NCI-H82 treated with DMSO at 0.1 percent for 48 hours (cell line): ENCODE results near the gene SPON1.

Experiments
- DNase-seq: peaks from one replicate; lab custom pipeline; 2025; ENCODE audit not compliant: unreplicated experiment; lab: John Stamatoyannopoulos, UW

SPON1 gene

DNA sequence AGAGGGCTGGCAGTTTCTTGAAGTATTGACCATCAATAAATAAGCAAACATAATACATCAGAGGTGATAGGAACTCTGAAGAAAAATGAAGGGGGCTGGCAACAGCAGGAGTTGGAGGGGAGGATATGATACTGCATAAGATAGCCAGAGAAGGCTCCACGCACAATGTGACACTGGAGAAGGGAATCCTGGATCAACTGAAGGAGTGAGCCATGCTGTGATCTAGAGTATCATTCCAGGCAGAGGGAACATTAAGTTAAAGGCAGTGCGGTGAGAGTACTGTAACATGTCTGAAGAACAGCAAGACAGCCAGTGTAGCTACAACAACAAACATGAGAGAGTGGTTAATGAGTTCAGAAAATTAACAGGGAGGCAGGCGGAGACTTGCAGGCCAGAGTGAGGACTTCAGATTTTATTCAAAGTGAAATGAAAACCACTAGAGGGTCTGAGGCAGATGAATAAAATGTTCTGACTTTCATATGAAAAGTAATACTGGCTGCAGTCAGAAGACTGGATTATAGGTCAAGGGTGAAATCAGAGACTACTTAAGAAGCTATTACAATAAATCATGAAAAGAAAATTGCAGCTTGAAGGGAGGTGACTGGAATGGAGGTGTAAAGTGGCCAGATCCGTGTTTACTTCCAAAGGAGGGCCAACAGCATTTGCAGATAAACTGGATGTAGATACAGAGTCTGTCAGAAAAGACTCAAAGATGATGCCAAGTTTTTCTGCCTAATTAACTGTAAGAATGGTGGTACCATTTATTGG lies 347.1 kb downstream of the SPON1 start:
- DNase-seq = no peak

DNA sequence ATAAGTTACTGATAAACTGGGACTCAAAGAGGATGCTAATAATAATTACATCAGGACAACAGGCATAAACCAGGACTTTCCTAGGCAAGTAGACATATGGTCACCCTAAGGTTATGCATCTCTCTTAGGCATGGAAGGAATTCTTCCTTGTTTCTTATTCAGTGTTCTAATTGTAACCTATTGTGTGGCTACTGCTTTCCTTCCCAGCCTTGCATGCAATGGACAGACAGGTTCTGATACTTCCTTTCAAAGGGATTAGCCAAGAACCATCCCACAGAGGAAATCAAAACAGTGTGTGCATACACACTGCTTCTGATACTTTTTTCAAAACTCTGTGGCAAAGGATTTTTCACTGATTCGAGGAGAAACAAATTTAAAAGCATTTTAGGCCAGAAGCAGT lies 348.2 kb downstream of the SPON1 start:
- no peak for DNase-seq

GRCh38 chr11:14312736-14313438 lies 350.4 kb downstream of the SPON1 start:
- DNase-seq = no peak

GRCh38 chr11:14314127-14314526 lies 351.6 kb downstream of the SPON1 start:
- no peak for DNase-seq

- no peak for DNase-seq
Measured at GRCh38 chr11:14315130-14315529, 352.6 kb downstream of the SPON1 start.
